GM12878 (cell line): ENCODE results near the gene DCC. TPM values are rescaled to one million over a fixed set of nuclear protein-coding genes. Genes with fewer than 3 reads are reported as not detected.

Source experiments
- ATAC-seq: fragments of 200-7000 bp; cut with Tn5 transposase; 3 replicates; pipeline ENCODE4 v1.9.1; 2020; ENCODE audit warnings: mild to moderate bottlenecking, moderate library complexity
- BruUV-seq: library from RNA; stranded (reverse); fragments of 400-500 nt; replicated peaks from 2 replicates; lab custom pipeline; 2021; lab: Mats Ljungman, UMichigan
- CTCF ChIA-PET: fragments of 300-600 bp; sonication (Branson Sonifier 250); formaldehyde crosslinking; extraction: SDS; loops from one replicate; lab custom pipeline; 2021; ENCODE audit warnings: inconsistent platforms; lab: Yijun Ruan, JAX
- POLR2A ChIA-PET: fragments of 350-600 bp; formaldehyde crosslinking; extraction: SDS; loops from one replicate; lab custom pipeline; 2021; ENCODE audit warnings: inconsistent platforms; lab: Charles Lee
- RAD21 ChIA-PET: fragments of 300-600 bp; sonication (Branson Sonifier 250); formaldehyde crosslinking; loops from one replicate; lab custom pipeline; 2023; ENCODE audit warnings: antibody characterized with exemption; ENCODE audit not compliant: unreplicated experiment; lab: Charles Lee
- SMC1A ChIA-PET: fragments of 300-600 bp; sonication (Branson Sonifier 250); formaldehyde crosslinking; loops from one replicate; lab custom pipeline; 2023; ENCODE audit not compliant: unreplicated experiment, uncharacterized antibody; lab: Charles Lee
- DNase-seq: peaks from one replicate; pipeline ENCODE4 v3.0.0-alpha.2; 2011; ENCODE audit warnings: low read depth, low spot score
- FAIRE-seq: peaks from 3 replicates; lab custom pipeline; 2011; peaks lifted over from hg19 to GRCh38; lab: Jason Lieb, UNC
- H2AFZ ChIP-seq: 2 replicates; pipeline ENCODE4 v1.6.0; 2011; ENCODE audit warnings: low read depth, low read length, control low read depth; ENCODE audit not compliant: control insufficient read depth
- H3K27ac ChIP-seq: 2 replicates; pipeline ENCODE4 v1.5.1; 2011; ENCODE audit warnings: control low read depth; ENCODE audit not compliant: control insufficient read depth, insufficient read depth
- H3K27me3 ChIP-seq, 2 experiments: replicated peaks in 1 of 2; 2 replicates each; pipeline versions ENCODE4 v1.6.0 to v1.6.1; 2011; ENCODE audit warnings: low read length in 1 of 2; ENCODE audit not compliant: control insufficient read depth in 2 of 2, insufficient read depth in 2 of 2
- H3K36me3 ChIP-seq, 2 experiments: 2 replicates each; pipeline ENCODE4 v1.5.1; 2011; ENCODE audit warnings: low read length in 1 of 2; ENCODE audit not compliant: control insufficient read depth in 2 of 2, insufficient read depth in 2 of 2
- H3K4me1 ChIP-seq: 2 replicates; pipeline ENCODE4 v1.6.1; 2011; ENCODE audit warnings: mild to moderate bottlenecking, low read length, moderate library complexity, mixed read lengths; ENCODE audit not compliant: control insufficient read depth, insufficient read depth
- H3K4me2 ChIP-seq: 2 replicates; pipeline ENCODE4 v1.6.0; 2011; ENCODE audit warnings: control low read depth; ENCODE audit not compliant: control insufficient read depth, insufficient read depth
- H3K4me3 ChIP-seq: fragments of 200-600 bp; sonication (generic); 2 replicates; pipeline ENCODE4 v1.5.1; 2016
- H3K79me2 ChIP-seq: 2 replicates; pipeline ENCODE4 v1.6.0; 2011; ENCODE audit warnings: low read length; ENCODE audit not compliant: control insufficient read depth, insufficient read depth
- H3K9ac ChIP-seq: 2 replicates; pipeline ENCODE4 v1.8.0; 2011; ENCODE audit warnings: low read length, control low read depth, mixed read lengths; ENCODE audit not compliant: control insufficient read depth, insufficient read depth
- H3K9me3 ChIP-seq: replicated peaks from 3 replicates; pipeline ENCODE4 v1.5.1; 2011; ENCODE audit warnings: mild to moderate bottlenecking, low read length; ENCODE audit not compliant: control insufficient read depth, insufficient read depth
- H4K20me1 ChIP-seq: 2 replicates; pipeline ENCODE4 v1.6.0; 2011; ENCODE audit not compliant: control insufficient read depth, insufficient read depth
- CBX5 ChIP-seq: sonication (generic); IDR thresholded peaks from 2 replicates; pipeline ENCODE4 v1.6.1; 2016; ENCODE audit warnings: low read depth, moderate library complexity, mild to moderate bottlenecking, inconsistent platforms
- CREM ChIP-seq: IDR thresholded peaks from 2 replicates; pipeline ENCODE4 v1.6.1; 2014; ENCODE audit warnings: antibody characterized with exemption, low read depth
- E2F8 ChIP-seq: fragments of 450-650 bp; IDR thresholded peaks from 2 replicates; pipeline ENCODE4 v1.6.1; 2018; ENCODE audit warnings: mild to moderate bottlenecking, low read depth, moderate library complexity; ENCODE audit not compliant: partially characterized antibody
- EED ChIP-seq: sonication (generic); IDR thresholded peaks from 2 replicates; pipeline ENCODE4 v1.6.1; 2016; ENCODE audit warnings: antibody characterized with exemption, low read depth
- ELK1 ChIP-seq: IDR thresholded peaks from 2 replicates; pipeline ENCODE4 v1.6.1; 2012; ENCODE audit warnings: low read depth, low read length, improper control_type of control experiment
- KLF5 ChIP-seq: fragments of 450-650 bp; IDR thresholded peaks from 2 replicates; pipeline ENCODE4 v1.6.1; 2014; ENCODE audit warnings: mild to moderate bottlenecking; ENCODE audit not compliant: partially characterized antibody
- LARP7 ChIP-seq: fragments of 450-650 bp; IDR thresholded peaks from 2 replicates; pipeline ENCODE4 v1.6.1; 2017; ENCODE audit warnings: mild to moderate bottlenecking
- MYB ChIP-seq: fragments of 150-350 bp; IDR thresholded peaks from 2 replicates; pipeline ENCODE4 v1.6.1; 2014; ENCODE audit warnings: mild to moderate bottlenecking, low read depth, low read length, borderline replicate concordance
- NFYA ChIP-seq: IDR thresholded peaks from 2 replicates; pipeline ENCODE4 v1.6.1; 2011; ENCODE audit warnings: low read depth, mild to moderate bottlenecking, low read length, improper control_type of control experiment, borderline replicate concordance
- PKNOX1 ChIP-seq: fragments of 450-650 bp; IDR thresholded peaks from 2 replicates; pipeline ENCODE4 v1.6.1; 2016; ENCODE audit warnings: mild to moderate bottlenecking
- SKIL ChIP-seq: fragments of 450-650 bp; IDR thresholded peaks from 2 replicates; pipeline ENCODE4 v1.6.1; 2017; ENCODE audit warnings: mild to moderate bottlenecking, low read depth, inconsistent platforms; ENCODE audit not compliant: poor library complexity, severe bottlenecking
- TAF1 ChIP-seq: IDR thresholded peaks from 2 replicates; pipeline ENCODE4 v1.6.1; 2011; ENCODE audit warnings: mild to moderate bottlenecking, low read depth, low read length, borderline replicate concordance
- WGBS: methylation state at CpG from one replicate; pipeline ENCODE4 v1.1.6; 2016; ENCODE audit warnings: low lambda C conversion rate; ENCODE audit not compliant: insufficient replicate concordance, insufficient coverage; ENCODE audit errors: missing lambda C conversion rate; 5-methylcytosine and 5-hydroxymethylcytosine counted together
- in situ Hi-C: fragments of 300-500 bp; cut with MboI; formaldehyde crosslinking; loops from 9 replicates; pipeline ENCODE4 v1.14.3; 2018; ENCODE audit warnings: mixed read lengths
- intact Hi-C: fragments of 100-400 bp; cut with micrococcal nuclease; formaldehyde crosslinking; loops from one replicate; pipeline ENCODE4 v1.14.2; 2022; ENCODE audit not compliant: unreplicated experiment
- polyA plus RNA-seq, 11 experiments: library from polyadenylated mRNA; depleted of rRNA in 4 of 11; unstranded in 6 of 11; stranded (reverse) in 5 of 11; fragments of >200 nt; fragmentation: Nextera tagmentation in 4 of 11; fragmentation: Illumina TruSeq in 1 of 11; extraction: Ambion mirVana in 4 of 11; extraction: Trizol in 1 of 11; gene quantifications; 1 replicate in 1 of 11; 2 replicates in 10 of 11; pipeline versions ENCODE4 v1.2.1 to v1.2.3, GENCODE V29; 2011 to 2016; ENCODE audit warnings: inconsistent platforms in 2 of 11, missing spikeins in 2 of 11, low read depth in 1 of 11
- total RNA-seq, 4 experiments: library from RNA; depleted of rRNA in 3 of 4; stranded (reverse); fragments of >200 nt in 3 of 4; fragmentation: Illumina TruSeq in 1 of 4; extraction: Trizol in 1 of 4; gene quantifications; 2 replicates each; pipeline versions ENCODE4 v1.2.1 to v1.2.3, GENCODE V29; 2013 to 2021

The DCC gene
- total and polyA plus RNA-seq, 10 of the 15 experiments (the other 5 are each of a cell fraction or from before 2014, with no cell fraction given), result 0.01 TPM; not detected in 9

GRCh38 chr18:52340406-52341102, 557 bp downstream of the DCC start:
- Histone ChIP-seq H3K9me3 (no peaks in the 10 kb centered on the region), H3K36me3 (no peaks in the 10 kb centered on the region), H3K4me1 (no peaks in the 10 kb centered on the region), H2AFZ (no peak overlapping the region), H3K4me2 (no peak overlapping the region), H3K79me2 (no peaks in the 10 kb centered on the region), H3K27me3 (peaks cover 4 to 5% of the 10 kb centered on the region in 2 experiments; a peak in 1 of 4 replicates), H3K9ac (no peak overlapping the region), H3K27ac (no peak overlapping the region), H3K4me3 (no peak overlapping the region), H4K20me1 (no peaks in the 10 kb centered on the region)
- ChIA-PET RAD21 (no interaction called here), SMC1A (no interaction called here), POLR2A (no interaction called here), CTCF (interaction anchor here (0.5 to 0.6 kb wide), 2 partner anchors 132 to 236 kb away, joined by 3 read pairs; no protein-coding TSS in a partner anchor)
- no peak for TF ChIP-seq E2F8
- TF ChIP-seq SKIL, result no peak
- no peak for TF ChIP-seq CREM
- TF ChIP-seq KLF5, result no peak
- TF ChIP-seq EED, result no peak
- no peak for TF ChIP-seq CBX5
- TF ChIP-seq TAF1, result no peak
- no peak for TF ChIP-seq PKNOX1
- TF ChIP-seq NFYA, result no peak
- no peak for TF ChIP-seq MYB
- no peak for TF ChIP-seq LARP7
- no peak for TF ChIP-seq ELK1
- ATAC-seq (no peak), DNase-seq (no peak), FAIRE-seq (no peak)
- WGBS, result 58% methylated on average over 19 of the region's 32 CpGs
- intact Hi-C loops, result loop anchor here (5.0 kb wide), 1 partner anchor 57 kb away; no protein-coding TSS in a partner anchor
- in situ Hi-C loops, result no loop called here
- no TSS peak for BruUV-seq
